Esophagus mucosa (tissue), 1 donor: ENCODE measurements around the gene NUDCD3. TPM values are rescaled to one million over a fixed set of nuclear protein-coding genes. Genes with fewer than 3 reads are reported as not detected.
"Not testable (repeated sequence)": the region's sequence is repeated elsewhere in the genome, so short reads cannot be mapped to it uniquely, and the experiment has no call there.

Experiments
- ATAC-seq: fragments of 200-7000 bp; cut with Tn5 transposase; one replicate; pipeline ENCODE4 v1.9.1; 2020
- total RNA-seq: library from RNA; stranded (reverse); gene quantifications from one replicate; pipeline ENCODE4 v1.2.4, GENCODE V29; 2023
- donor health status: DM: yes; HTN: yes; CAD: no.

Gene NUDCD3
- total RNA-seq, 1 donor from 2014 or later: 68.9 TPM

- no peak for ATAC-seq
Observed at GRCh38 chr7:44517175-44517574, 26.7 kb upstream of the NUDCD3 start.

DNA sequence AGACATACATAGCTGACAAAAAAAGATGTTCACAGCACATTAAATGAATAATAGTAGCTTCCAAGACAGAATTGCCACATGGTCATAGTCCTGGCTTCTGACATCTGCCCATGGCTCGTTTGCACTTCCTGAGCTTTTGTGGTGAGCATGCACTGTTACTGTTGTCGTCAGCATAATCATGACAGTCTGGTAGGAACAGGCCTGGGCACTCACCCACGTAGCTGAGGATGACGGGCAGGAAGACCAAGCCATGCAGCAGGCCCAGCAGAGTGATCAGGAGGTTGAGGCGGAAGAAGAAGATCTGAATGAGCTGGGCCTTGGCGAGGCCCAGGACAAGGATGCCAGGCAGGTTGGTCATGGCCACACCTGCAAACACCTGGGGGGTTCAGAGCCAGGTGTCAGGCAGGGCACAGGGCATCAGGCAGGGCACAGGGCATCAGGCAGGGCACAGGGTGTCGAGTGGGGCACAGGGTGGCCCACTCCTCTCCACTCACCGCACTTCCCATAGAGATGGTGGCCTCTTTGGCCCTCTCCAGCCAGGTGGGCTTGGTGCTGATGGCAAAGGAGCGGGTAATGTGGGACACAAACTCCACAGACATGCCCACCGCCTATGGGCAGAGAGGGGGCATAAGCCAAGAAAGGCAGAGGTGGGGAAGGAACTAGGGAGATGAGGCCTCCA is 25.3 kb upstream of the NUDCD3 start:
- ATAC-seq: peak; percentile 98

DNA sequence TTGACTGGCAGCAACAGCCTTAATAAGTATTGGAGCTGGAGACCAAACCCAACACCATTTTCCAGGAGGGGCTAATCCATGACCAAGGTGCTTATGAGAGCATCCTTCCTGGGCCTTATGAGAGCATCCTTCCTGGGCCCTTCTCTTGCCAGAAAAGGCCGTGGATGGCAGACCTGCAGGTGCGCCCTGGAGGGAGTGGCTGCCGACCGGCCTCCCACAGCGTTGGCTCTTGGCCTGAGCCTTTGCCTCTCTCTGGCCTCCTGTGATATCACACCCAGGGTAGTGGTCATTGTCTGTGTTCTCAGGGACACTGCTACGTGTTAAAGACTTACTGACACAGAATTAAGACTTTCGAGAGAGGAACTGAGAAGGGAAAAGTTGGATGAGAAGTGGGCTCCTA is 22.3 kb upstream of the NUDCD3 start:
- no peak for ATAC-seq

- ATAC-seq: no peak
Observed at GRCh38 chr7:44511863-44512468, 21.5 kb upstream of the NUDCD3 start.

GRCh38 chr7:44511236-44511635 is 20.8 kb upstream of the NUDCD3 start:
- ATAC-seq: no peak

DNA sequence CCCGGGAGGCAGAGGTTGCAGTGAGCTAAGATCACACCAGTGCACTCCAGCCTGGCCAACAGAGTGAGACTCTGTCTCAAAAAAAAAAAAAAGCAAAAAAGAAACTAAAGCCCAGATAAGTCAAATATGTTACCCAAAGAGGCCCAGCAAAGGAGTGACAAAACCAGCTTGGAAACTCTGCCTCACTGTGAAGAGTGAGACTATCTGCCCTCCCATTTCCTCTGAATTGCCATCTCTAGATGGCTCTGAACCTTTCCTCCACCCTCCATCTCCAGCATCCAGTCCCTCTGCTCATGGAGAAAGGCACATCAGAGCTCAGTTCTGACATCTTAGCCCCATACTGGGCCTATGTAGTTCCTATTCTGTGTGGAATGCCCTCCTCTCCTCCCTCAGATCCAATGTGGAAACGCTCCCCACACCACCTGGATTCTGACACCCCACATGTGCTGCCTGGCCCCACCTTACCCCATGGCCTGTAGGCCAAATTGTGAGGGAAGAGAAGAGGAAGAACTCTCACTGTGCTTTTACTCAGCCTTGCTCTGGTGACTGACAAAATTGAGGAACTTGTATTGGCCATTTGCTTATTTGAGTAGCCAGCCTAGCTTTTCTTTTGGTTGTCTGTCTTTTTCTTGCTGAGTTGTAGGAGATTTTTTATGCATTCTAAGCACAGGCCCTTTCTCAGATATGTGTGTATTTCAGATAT is 18.0 kb upstream of the NUDCD3 start:
- no peak for ATAC-seq

DNA sequence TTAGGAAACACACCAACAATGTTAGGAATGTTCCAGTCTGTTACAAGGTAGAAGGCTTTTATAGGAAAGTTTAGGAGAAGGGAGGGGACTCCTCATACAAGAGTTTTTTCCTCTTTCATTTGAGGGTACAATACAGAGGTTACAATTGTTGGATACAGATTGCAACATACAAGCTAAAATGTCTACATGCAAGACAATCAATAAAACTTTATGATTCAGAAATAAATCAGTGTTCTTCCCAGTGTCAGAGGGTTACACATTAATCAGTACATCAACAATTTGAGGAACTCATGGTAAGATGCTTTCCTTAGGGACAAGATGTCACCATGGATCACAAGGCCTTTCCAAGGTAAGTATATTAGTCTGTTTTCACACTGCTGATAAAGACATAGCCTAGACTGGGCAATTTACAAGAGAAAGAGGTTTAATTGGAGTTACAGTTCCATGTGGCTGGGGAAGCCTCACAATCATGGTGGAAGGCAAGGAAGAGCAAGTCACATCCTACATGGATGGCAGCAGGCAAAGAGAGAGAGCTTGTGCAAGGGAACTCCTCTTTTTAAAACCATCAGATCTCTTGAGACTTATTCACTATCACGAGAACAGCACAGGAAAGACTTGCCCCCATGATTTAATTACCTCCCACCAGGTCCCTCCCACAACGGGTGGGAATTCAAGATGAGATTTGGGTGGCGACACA is 16.3 kb upstream of the NUDCD3 start:
- ATAC-seq: not testable (repeated sequence)

DNA sequence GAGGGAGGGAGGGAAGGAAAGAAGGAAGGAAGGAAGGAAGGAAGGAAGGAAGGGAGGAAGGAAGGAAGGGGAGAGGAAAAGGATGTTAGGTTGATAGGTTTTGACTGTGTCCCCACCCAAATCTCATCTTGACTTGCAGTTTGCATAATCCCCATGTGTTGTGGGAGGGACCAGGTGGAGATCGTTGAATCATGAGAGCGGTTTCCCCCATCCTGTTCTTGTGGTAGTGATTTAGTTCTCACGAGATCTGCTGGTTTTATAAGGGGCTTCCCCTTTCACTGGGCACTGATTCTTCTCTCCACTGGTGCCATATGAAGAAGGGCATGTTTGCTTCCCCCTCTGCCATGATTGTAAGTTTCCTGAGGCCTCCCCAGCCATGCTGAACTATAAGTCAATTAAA is 15.1 kb upstream of the NUDCD3 start:
- ATAC-seq: no peak

DNA sequence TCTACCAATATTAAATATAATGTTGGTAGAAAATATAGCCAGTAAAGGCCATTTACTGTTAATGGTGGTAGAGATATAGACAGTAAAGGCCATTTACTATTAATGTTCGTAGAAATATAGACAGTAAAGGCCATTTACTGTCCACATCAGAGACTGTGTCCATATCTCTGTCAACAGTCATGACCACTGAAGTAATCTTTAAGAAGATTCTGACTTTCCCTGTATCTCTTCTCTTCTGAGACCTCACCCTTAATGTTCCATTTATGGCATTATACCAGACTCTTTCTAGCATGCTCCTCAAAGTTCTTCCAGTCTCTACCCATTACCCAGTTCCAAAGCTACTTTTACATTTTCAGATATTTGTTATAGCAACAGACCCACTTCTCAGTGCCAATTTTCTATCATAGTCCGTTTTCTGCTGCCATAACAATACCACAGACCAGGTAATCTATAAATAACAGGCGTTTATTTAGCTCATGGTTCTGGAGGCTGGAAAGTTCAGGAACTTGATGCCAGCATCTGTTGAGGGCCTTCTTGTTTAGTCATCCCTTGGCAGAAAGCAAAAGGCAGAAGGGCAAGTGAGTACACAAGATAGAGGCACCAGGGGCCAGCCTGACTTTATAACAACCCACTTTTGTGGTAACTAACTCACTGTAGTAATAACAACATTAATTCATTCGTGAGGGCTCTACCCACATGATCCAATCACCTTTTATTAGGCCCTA is 7.9 kb upstream of the NUDCD3 start:
- ATAC-seq: no peak

- ATAC-seq: peak; percentile 60
Observed at GRCh38 chr7:44497155-44498027, 6.9 kb upstream of the NUDCD3 start.

GRCh38 chr7:44496385-44496784 is 5.9 kb upstream of the NUDCD3 start:
- no peak for ATAC-seq

DNA sequence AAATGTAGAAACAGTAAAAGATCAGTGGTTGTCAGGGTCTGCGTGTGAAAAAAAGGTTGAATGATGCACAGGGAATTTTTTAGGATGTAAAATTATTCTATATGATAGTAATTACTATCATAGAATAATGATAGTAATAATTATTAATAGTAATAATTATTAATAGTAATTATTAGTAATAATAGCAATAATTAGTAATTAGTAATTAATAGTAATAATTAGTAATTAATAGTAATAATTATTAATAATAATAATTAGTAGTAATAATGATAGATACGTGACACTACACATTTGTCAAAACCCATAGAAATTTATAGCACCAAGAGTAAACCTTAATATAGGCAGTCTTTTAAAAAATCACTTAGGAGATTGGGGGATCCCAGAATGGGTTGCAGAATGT is 4.5 kb upstream of the NUDCD3 start:
- no peak for ATAC-seq

DNA sequence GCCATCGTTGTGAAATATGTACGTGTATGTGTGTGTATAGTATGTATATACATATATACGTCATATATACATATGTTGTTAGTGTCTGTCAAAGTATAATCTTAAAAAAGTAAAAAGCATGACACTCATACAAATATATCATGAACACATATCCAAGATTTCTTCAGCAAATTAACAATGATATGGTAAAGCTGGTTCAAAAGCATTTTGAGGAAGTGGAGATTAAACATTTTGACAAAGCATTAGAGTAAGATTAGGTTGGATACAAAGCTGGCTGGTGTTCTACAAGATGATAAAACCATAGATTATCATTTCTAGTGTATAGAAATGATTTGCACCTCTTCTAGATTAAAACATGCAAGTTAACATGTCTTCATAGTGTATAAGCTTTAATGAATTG is 771 bp upstream of the NUDCD3 start:
- no peak for ATAC-seq

DNA sequence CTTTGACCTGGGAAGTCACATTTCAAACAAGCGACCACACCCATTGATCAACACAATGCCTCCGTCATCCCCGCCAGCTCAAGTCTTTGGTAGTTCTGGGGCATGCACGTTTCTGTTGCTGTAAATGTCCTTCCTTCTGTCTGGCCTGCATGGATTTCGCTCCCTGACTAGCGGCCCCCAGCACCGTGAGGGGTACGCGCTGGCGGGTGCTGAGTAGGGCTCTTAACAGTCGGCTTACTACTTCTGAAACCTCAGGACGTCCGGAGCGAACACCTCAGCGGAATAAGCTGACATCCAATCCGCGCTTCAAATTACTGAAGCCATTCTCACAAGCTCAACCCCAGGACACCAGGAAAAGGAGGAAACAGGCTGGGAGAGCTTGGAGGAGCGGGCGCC is 505 bp downstream of the NUDCD3 start:
- peak; percentile 53 for ATAC-seq

DNA sequence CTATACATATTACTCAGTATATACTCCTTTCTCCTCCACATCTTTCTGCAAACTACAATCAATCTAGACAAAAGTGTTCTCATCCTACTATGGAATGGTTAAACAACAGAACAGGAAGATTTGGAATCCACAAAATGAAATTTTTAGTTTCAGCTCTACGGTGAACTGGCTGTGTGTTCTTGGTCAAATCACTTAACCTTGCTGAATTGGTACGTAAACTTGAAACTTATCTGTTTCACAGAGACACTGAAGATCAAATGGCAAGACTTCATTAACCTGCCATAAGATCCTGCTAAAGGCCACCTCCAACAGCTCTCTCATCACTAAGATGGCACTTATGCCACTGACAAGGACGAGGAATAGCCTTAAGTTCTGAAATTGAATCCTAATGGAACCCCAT is 1.5 kb downstream of the NUDCD3 start:
- ATAC-seq: no peak

- ATAC-seq: peak; percentile 80
Observed at GRCh38 chr7:44486693-44487092, 3.8 kb downstream of the NUDCD3 start.

DNA sequence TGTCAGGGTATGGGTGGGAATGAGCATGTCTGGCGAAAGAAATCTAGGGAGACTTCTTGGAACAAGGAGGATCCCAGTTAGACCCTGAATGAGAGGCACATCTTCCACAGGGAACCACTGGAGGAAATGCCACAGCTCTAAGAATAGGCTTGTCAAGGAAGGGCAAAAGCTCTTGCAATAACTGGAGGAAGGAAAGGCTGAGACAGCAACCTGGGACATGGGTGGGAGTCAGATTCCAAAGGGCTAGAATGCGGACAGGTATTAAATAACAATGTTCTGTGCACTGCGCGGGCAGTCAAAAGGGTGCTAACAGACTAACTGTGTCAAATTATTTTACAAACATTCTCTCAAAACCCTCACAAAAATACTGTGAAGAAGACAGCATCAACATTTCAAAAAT is 4.5 kb downstream of the NUDCD3 start:
- ATAC-seq: no peak

- no peak for ATAC-seq
Observed at GRCh38 chr7:44484482-44485313, 5.8 kb downstream of the NUDCD3 start.

DNA sequence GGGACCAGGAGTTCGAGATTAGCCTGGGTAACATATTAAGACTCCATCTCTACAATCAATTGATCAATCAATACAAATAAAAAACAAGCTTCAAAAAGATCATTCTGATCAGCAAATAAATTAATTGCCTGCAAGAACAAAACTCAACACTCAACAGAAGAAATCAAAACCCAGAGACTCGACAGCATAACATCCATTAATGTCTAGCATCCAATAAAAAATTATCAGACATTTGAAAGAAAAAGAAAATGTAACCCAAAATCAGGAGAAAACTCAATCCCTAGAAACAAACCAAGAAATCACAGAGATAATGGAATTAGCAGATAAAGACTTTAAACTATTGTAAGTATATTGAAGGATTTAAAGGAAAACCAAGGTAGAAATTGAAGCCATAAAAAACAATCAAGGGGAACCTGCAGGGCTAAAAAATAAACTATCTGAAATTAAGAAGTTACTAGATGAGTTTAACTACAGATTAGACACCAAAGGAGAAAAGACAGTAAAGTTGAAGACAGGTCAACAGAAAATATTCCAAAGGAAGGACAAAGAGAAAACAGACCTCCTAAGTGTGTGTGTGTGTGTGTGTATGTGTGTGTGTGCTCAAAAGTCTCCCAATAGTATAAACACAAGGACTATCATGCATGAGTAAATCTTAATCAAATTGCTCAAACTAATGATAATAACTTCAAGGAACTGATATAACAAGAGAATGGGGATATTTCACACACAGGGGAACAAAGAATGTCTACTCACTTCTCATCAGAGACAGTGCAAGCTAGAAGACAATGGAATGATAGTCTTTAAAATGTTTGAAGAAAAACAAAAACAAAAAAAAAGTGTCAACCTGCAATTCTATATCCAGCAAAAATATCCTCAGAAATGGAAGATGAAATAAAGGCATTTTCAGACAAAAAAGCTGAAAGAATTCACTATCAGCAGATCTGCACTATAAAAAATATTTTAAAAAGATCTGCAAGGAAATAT is 7.7 kb downstream of the NUDCD3 start:
- ATAC-seq: no peak

GRCh38 chr7:44477938-44478337 is 12.5 kb downstream of the NUDCD3 start:
- no peak for ATAC-seq
